Germinal center (tissue), 1 donor: ENCODE measurements around the gene IL11.
"Not testable (repeated sequence)": the region's sequence is repeated elsewhere in the genome, so short reads cannot be mapped to it uniquely, and the experiment has no call there.

ENCODE experiments used
- DNase-seq: peaks from one replicate; pipeline ENCODE4 v3.0.0; 2012; ENCODE audit warnings: mixed read lengths, low spot score

The IL11 gene

GRCh38 chr19:55350620-55351315 lies 19.5 kb downstream of the IL11 start:
- no peak for DNase-seq

GRCh38 chr19:55348317-55349034 lies 21.8 kb downstream of the IL11 start:
- no peak for DNase-seq

DNA sequence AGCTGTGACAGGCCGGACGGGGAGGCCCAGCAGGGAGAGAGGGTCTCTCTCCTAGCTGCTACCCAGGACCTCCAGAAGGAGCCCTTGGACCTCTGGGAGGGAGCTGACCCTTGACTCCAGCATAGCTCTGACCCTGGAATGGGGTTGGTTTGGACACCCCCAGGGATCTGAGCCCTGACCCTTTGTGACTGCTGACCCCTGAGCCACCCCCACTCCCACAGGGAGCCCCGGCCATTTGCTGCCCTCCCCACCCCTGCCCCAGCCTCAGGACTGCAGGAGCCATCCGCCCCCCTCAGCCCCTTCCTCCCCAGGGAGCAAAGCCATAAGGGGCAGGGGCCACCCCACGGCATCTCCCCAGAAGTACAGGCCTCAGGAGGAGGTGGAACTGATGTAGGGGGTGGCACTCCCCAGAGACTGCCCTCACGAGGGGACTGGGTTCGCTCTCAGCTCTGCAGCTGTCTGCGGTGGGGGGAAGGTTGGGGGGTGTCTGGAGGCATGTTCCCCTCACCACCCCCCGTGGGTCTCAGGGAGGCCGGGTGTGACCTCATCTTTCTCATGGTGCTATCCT lies 22.7 kb downstream of the IL11 start:
- no peak for DNase-seq

GRCh38 chr19:55346725-55347441 lies 23.4 kb downstream of the IL11 start:
- DNase-seq: no peak

DNA sequence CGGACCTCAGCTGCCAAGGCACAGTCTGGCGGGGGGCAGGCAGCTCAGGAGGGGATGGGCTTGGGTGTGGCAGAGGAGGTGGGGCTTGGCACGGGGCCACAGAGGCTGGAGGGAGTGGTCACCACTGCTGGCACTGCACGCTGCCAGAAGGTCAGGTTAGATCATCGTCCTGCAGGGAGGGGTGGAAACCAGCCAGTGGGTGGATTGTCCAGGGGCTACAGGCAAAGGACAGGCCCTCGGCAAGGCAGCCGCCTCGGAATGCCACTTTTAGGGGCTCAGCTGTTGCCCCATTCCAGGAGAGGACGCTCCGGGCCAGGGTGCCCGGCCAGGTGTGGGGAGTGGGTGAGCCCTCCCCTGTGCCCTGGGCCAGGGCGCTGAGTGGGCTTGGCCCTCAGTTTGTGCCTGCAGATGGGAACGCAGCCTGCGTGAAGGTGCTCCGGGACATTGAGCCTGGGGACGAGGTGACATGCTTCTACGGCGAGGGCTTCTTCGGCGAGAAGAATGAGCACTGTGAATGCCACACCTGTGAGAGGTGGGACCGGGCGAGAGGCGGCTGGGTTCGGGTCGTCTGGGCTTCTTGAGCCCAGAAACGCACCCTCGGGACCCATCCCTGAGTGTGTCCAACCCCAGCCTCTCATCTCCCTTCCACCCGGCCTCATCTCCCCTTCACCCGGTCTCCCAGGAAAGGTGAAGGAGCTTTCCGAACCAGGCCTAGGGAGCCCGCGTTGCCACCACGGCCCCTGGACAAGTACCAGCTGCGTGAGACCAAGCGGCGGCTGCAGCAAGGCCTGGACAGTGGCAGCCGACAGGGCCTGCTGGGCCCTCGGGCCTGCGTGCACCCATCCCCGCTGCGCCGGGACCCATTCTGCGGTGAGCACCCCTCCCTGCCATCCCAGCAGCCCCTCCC lies 24.2 kb downstream of the IL11 start:
- no peak for DNase-seq

GRCh38 chr19:55345101-55345817 lies 25.0 kb downstream of the IL11 start:
- no peak for DNase-seq

DNA sequence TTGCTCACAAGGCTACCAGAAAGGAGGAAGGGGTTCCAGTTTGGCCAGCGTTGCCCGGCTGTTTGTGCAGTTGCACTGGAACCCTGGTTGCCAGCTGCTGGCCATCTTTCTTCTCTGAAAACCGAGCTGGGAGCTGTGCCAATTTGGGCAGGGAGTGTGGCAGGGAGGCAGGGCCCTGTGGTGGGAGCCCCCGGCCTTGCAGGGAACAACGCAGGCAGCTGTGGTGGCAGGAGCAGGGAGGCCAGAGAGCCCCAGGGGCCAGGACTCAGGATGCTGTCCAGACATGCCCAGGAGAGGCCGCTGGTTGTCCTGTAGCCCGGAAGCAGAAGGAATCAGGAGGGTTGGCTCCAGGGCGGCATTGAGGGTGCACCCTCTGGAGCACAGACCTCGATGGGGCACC lies 25.8 kb downstream of the IL11 start:
- no peak for DNase-seq

DNA sequence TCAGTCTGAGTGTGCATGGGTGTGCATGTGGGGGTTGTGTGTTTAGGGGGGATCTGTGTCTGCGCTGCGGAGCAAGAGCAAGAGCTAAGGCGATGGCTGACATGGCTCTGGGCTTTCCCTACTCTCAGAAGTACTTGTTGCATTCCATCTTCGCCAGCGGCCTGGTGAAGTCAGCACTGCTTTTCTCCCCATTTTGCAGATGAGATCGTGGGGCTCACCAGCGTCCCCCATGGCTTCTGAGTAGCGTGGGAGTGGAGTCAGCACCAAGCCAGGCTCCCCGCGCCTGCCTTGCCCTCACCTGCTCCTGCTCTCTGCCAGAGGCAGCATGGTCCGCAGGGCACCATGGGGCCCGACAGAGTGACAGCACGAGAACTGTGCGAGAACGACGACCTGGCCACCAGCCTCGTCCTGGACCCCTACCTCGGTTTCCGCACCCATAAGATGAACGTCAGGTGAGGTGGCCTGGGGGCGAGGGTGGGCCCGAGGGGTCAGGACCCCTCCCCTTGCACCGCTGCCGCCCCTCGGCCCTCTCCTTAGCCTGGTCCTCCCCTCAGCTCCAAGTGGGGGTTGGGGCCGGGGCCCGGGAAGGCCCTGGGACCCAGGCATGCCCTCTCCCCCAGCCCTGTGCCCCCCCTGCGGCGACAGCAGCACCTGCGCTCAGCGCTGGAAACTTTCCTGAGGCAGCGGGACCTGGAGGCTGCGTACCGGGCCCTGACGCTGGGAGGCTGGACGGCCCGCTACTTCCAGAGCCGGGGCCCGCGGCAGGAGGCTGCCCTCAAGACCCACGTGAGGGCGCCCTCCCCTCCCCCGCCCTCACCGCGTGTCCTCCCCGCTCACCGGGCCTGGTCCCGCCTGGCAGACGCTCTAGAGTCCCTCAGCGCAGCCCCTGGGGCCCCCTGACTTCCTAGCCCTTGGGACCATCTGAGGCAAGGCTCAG lies 28.4 kb downstream of the IL11 start:
- DNase-seq: no peak

DNA sequence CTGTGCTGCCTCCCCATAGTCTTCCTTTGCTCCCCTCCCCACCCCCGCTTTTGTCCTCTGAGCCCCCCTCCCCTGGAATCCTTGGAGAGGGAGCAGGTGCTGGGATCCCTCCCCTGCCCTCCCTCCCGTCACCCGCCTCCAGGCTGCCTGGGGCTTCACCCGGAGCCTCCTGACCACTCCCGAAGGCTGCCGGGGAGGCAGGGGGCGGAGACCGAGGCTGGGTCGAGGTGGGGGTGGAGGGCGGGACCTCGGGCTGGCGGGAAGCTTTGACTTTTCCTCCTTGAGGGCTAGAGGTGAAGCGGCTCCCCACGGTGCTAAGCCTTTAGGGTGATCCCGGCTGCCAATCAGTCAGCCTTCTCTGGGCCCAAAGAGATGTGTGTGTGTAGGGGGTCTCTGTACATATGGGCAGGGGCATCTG lies 29.1 kb downstream of the IL11 start:
- peak; percentile 68 for DNase-seq

DNA sequence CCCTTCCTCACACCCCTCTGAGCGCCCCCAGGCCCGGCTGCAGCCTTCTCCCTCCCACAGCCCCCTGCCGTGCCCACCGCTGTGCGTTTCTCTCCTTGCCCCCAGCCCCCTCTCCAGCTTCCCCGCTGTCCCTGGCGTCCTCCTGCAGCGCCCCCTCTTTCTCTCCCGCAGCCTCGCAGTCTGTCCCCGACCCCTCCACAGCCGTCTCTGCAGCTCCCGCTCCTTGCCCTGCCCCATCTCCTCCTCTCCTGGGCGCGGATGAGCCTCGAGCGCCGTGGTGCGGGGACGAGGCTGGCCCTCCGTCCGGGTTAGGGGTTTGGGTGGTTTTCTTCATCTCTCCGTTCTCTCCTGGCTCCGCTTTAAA lies 29.5 kb downstream of the IL11 start:
- no peak for DNase-seq

DNA sequence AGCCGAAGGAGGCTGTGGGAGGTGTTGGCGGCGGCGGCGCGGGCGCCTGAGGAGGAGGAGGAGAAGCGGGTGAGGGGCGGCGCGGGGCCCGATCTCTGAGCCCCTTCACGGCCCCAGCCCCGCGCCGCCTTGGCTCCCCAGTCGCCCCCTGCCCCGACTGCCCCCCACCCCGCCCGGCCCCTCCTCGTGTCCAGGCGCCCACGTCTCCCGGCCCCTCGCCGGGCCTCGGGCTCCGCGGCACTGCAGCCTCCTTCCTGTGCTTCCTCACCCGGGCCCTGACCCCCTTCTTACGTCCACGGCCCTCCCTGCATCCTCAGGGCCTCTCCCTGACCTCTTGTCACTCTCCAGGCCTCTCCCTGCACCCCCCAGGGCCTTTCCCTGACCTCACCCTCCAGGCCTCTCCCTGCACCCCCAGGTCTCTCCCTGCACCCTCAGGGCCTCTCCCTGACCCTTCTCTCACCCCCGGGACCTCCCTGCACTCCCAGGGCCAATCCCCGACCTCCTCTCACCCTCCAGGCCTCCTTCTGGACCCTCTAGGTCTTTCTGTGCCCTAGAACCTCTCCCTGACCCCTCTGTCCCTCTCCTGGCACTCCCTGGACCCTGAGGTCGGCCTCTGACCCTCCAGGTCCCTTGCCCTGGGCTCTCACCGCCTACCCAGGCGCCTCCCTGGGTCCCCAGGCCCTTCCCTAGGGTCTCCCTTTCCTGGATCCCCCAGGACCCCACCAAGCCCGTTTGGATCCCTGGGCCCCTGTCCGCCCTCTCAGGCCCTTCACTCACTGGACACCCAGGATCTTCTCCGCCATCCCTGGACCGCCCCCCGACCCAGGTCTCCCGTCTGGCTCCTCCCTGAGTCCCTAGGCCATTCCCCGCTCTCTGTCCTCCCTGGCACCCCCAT lies 30.1 kb downstream of the IL11 start:
- no peak for DNase-seq

DNA sequence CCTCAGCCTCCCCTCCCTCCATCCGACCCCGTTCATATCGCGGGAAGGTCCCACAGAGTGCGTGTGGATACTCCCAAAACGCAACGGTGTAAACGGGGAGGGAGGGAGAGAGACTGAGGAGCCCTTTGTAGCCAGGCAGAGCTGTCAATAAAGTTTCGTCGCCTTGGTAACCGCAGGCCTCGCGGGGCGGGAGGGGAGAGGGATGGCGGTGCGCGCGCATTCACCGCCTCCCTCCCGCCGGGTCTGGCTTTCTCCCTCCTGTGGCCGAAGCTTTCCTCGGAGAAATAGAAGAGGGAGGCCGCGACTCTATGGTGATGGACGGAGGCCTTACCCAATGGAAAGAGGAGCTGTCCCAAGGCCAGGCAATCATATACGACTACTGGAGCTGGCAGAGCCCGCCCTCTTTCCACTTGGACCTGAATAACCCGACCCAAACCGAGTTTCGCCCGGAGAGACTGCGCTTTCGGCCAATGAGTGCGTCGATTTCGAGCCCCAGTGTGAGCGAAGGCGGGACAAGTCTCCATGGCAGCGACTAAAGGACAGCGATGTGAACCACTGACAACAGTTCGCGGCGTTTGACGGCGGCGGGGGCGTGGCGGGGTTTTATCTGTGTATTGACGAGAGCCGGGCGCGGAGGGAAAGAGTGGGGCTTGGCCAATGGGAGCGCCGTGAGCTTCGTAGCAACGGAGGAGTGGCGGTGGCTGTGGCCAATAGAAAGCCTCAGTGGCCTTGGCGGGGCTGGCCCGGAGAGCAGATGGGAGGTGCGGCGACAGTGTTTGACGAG lies 31.0 kb downstream of the IL11 start, which contains the start of gene KMT5C:
TSS of gene KMT5C (plus strand) at position 772 of the 784 bp plus-strand sequence. CDS start 2,061 bp downstream, outside the sequence.
- peak; percentile 99 for DNase-seq

DNA sequence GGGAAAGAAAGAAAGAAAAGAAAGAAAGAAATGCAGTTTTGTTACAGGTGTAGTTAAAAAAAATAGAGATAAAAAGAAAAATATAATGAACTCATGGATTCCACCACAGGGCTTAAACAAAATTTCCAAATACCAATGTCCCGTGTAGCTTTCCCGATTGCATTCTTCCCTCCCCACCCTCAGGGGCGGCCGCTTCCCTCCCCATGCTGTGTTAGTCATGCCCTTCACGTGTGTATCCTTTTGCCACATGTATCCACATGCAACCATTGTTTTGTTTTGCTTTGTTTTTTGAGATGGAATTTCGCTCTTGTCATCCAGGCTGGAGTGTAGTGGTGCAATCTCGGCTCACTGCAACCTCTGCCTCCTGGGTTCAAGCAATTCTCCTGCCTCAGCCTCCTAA lies 34.2 kb downstream of the IL11 start:
- no peak for DNase-seq

GRCh38 chr19:55333870-55334269 lies 36.4 kb downstream of the IL11 start:
- DNase-seq: no peak

DNA sequence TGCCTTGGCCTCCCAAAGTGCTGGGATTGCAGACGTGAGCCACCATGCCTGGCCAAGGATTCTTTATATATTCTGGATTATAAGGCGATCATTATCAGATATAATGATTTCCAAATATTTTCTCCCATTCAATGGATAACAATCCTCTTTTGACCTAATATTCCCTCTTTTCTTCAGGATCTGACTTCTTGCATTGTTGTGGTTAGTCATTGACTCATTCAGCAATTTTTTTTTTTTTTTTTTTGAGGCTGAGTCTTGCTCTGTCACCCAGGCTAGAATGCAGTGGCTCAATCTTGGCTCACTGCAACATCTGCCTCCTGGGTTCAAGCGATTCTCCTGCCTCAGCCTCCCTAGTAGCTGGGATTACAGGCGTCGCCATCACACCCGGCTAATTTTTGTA lies 40.5 kb downstream of the IL11 start:
- DNase-seq: not testable (repeated sequence)

DNA sequence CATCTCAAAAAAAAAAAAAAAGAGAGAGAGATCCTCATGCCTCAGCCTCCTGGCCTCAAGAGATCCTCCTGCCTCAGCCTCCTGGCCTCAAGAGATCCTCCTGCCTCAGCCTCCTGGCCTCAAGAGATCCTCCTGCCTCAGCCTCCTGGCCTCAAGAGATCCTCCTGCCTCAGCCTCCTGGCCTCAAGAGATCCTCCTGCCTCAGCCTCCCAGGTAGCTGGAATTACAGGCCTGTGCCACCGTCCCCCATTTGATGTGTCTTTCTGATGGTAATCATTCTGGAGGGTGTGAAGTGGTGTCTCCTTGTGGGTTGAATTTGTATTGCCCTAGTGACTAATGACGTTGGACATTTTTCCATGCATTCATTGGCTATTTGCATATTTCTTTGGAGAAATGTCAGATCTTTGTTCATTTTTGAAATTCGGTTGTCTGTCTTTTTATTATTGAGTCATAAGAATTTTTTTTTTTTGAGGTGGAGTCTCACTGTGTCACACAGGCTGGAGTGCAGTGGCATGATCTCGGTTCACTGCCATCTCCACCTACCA lies 41.4 kb downstream of the IL11 start:
- DNase-seq: not testable (repeated sequence)

DNA sequence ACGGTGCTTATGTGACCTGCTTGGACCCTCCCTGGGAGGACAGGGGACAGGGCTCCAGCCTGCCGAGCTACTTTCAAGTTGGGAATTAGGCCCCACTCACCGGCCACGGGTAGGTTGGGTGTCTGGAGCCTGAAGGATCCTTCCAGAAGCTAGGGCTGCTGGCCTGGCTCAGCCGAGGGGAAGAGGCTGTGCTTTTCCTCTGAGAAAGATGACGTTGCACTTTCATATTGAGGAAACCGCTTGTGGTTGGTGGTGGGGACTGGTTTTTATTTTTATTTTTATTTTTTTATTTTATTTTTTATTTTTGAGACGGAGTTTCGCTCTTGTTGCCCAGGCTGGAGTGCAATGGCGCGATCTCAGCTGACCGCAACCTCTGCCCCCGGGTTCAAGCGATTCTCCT lies 45.1 kb downstream of the IL11 start, which contains the start of gene TMEM150B:
TSS of gene TMEM150B (minus strand) at position 170 of the 400 bp plus-strand sequence. CDS start 4,305 bp downstream, outside the sequence.
- DNase-seq: no peak
